CD14-positive monocyte (primary cell): ENCODE results near the gene MDGA2. TPM values are rescaled to one million over a fixed set of nuclear protein-coding genes. Genes with fewer than 3 reads are reported as not detected.

Source experiments
- DNase-seq, 3 donors: peaks; one replicate each; pipeline ENCODE4 v3.0.0-alpha.2; 2011 to 2022
- H2AFZ ChIP-seq: 2 replicates; pipeline ENCODE4 v1.6.0; 2012; ENCODE audit warnings: mild to moderate bottlenecking, low read depth, low read length, inconsistent platforms; ENCODE audit not compliant: insufficient read depth, poor library complexity, severe bottlenecking
- H3K27ac ChIP-seq, 2 donors: 1 replicate in 1 of 2; 2 replicates in 1 of 2; pipeline ENCODE4 v1.5.1; 2012 to 2013; ENCODE audit warnings: low read length in 2 of 2, control low read depth in 1 of 2, inconsistent platforms in 1 of 2, low read depth in 1 of 2, mild to moderate bottlenecking in 1 of 2
- H3K27me3 ChIP-seq, 2 donors: one replicate each; pipeline versions ENCODE4 v1.6.0 to v1.6.1; 2011 to 2013; ENCODE audit warnings: low read length in 2 of 2; ENCODE audit not compliant: control insufficient read depth in 2 of 2, insufficient read depth in 2 of 2
- H3K36me3 ChIP-seq, 2 donors: replicated peaks in 1 of 2; 1 replicate in 1 of 2; 2 replicates in 1 of 2; pipeline versions ENCODE4 v1.5.1 to v1.6.1; 2012 to 2013; ENCODE audit warnings: low read length in 2 of 2, control low read depth in 1 of 2, inconsistent platforms in 1 of 2, mild to moderate bottlenecking in 1 of 2; ENCODE audit not compliant: insufficient read depth in 2 of 2, control insufficient read depth in 1 of 2
- H3K4me1 ChIP-seq, 2 donors: 1 replicate in 1 of 2; 2 replicates in 1 of 2; pipeline versions ENCODE4 v1.5.1 to v1.6.1; 2012 to 2013; ENCODE audit warnings: low read length in 2 of 2, control low read depth in 1 of 2, inconsistent platforms in 1 of 2, mild to moderate bottlenecking in 1 of 2, moderate library complexity in 1 of 2; ENCODE audit not compliant: insufficient read depth in 2 of 2, control insufficient read depth in 1 of 2
- H3K4me2 ChIP-seq: replicated peaks from 2 replicates; pipeline ENCODE3; 2012; ENCODE audit warnings: low read length, moderate library complexity, mild to moderate bottlenecking; ENCODE audit not compliant: poor library complexity, severe bottlenecking; ENCODE audit errors: extremely low read depth
- H3K4me3 ChIP-seq, 3 experiments: fragments of 200-600 bp in 1 of 3; sonication (generic) in 1 of 3; replicated peaks in 1 of 3; 1 replicate in 2 of 3; 2 replicates in 1 of 3; pipeline ENCODE4 v1.5.1; 2011 to 2013; ENCODE audit warnings: low read length in 3 of 3, mild to moderate bottlenecking in 3 of 3, control low read depth in 2 of 3, low read depth in 2 of 3, inconsistent platforms in 1 of 3, moderate library complexity in 1 of 3
- H3K79me2 ChIP-seq: 2 replicates; pipeline ENCODE4 v1.6.0; 2012; ENCODE audit warnings: mild to moderate bottlenecking, control low read depth, inconsistent platforms, low read length, moderate library complexity; ENCODE audit not compliant: insufficient read depth
- H3K9ac ChIP-seq: 2 replicates; pipeline ENCODE4 v1.6.0; 2017; ENCODE audit warnings: low read length, mild to moderate bottlenecking; ENCODE audit not compliant: insufficient read depth, poor library complexity, severe bottlenecking
- H3K9me3 ChIP-seq, 2 donors: replicated peaks in 1 of 2; 1 replicate in 1 of 2; 2 replicates in 1 of 2; pipeline versions ENCODE4 v1.5.1 to v1.6.1; 2012 to 2013; ENCODE audit warnings: low read length in 2 of 2, control low read depth in 1 of 2; ENCODE audit not compliant: control insufficient read depth in 1 of 2, insufficient read depth in 1 of 2
- H4K20me1 ChIP-seq: 2 replicates; pipeline ENCODE4 v1.6.0; 2012; ENCODE audit warnings: mild to moderate bottlenecking, low read length, control low read depth, moderate library complexity; ENCODE audit not compliant: insufficient read depth
- H3K27ac Mint-ChIP-seq, 7 donors: one replicate each; pipeline ENCODE4 v1.8.0; 2020; ENCODE audit warnings: mild to moderate bottlenecking in 7 of 7, mixed read lengths in 7 of 7, moderate library complexity in 6 of 7, inconsistent platforms in 2 of 7
- H3K27me3 Mint-ChIP-seq, 3 donors: one replicate each; pipeline ENCODE4 v1.8.0; 2021 to 2022; ENCODE audit warnings: low read depth in 3 of 3, mild to moderate bottlenecking in 3 of 3, mixed read lengths in 3 of 3, moderate library complexity in 3 of 3, inconsistent platforms in 1 of 3
- H3K36me3 Mint-ChIP-seq, 2 donors: one replicate each; pipeline ENCODE4 v1.8.0; 2020; ENCODE audit warnings: mixed read lengths in 2 of 2, inconsistent platforms in 1 of 2, mild to moderate bottlenecking in 1 of 2
- H3K4me1 Mint-ChIP-seq: one replicate; pipeline ENCODE4 v1.8.0; 2020; ENCODE audit warnings: mild to moderate bottlenecking, mixed read lengths
- H3K4me3 Mint-ChIP-seq, 2 donors: one replicate each; pipeline ENCODE4 v1.8.0; 2020; ENCODE audit warnings: mild to moderate bottlenecking in 2 of 2, mixed read lengths in 2 of 2, moderate library complexity in 1 of 2
- H3K9me3 Mint-ChIP-seq, 7 donors: one replicate each; pipeline ENCODE4 v1.8.0; 2020 to 2022; ENCODE audit warnings: mixed read lengths in 7 of 7, mild to moderate bottlenecking in 6 of 7, moderate library complexity in 6 of 7, inconsistent platforms in 2 of 7
- WGBS: methylation state at CpG from one replicate; pipeline ENCODE4 v1.1.5; 2013; ENCODE audit warnings: missing lambda C conversion rate; ENCODE audit not compliant: insufficient coverage; 5-methylcytosine and 5-hydroxymethylcytosine counted together
- intact Hi-C, 2 donors: fragments of 100-400 bp; cut with micrococcal nuclease; formaldehyde crosslinking; loops; one replicate each; pipeline versions ENCODE4 v1.15.0 to v1.15.1; 2023
- polyA plus RNA-seq, 3 donors: library from polyadenylated mRNA; depleted of rRNA in 1 of 3; unstranded in 2 of 3; stranded (reverse) in 1 of 3; fragments of 300-500 nt in 2 of 3; fragments of >200 nt in 1 of 3; fragmentation: Illumina TruSeq in 2 of 3; gene quantifications; 1 replicate in 2 of 3; 2 replicates in 1 of 3; pipeline ENCODE4 v1.2.3, GENCODE V29; 2012 to 2021
- TF ChIP-seq, protein P1 (sequence below): fragments of 200-600 bp; IDR thresholded peaks from one replicate; pipeline ENCODE4 v1.8.0; 2022; ENCODE audit warnings: antibody characterized with exemption, mild to moderate bottlenecking

The MDGA2 gene
- polyA plus RNA-seq, 3 donors: not detected

DNA sequence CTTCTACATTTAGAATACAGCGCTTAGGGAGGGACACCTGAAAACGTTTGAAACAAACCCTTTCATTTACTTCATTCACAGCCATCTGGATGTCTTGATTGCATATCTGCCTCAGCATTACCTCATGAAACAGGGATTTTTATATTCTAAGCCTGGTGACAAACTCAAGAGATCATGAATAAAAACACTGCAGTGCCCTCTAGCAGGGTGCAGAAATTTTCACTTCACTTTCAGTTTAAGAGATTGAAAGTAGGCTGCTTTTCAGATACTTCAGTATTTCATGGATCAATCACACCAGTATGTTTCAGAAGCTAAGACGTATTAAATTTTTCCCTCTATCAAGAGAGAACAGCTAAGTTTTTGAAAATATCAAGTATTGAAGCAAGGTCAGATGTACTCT, 467.8 kb downstream of the MDGA2 start:
- H3K4me3 ChIP-seq: no peak overlapping the region
- no peak overlapping the region for H3K27ac ChIP-seq
- Mint-ChIP-seq H3K4me3 (no peak overlapping the region), H3K4me1 (no peaks in the 10 kb centered on the region), H3K27ac (no peak overlapping the region), H3K36me3 (no peaks in the 10 kb centered on the region), H3K9me3 (peaks cover 0 to 5% (median 0%) of the 10 kb centered on the region in 7 donors), H3K27me3 (no peaks in the 10 kb centered on the region)
- WGBS: 58% methylated on average over 2 of the region's 3 CpGs
- H2AFZ ChIP-seq: no peak overlapping the region
- no peak overlapping the region for H3K4me2 ChIP-seq
- H3K9me3 ChIP-seq: no peaks in the 10 kb centered on the region
- no peaks in the 10 kb centered on the region for H3K4me1 ChIP-seq
- no peak overlapping the region for H3K9ac ChIP-seq
- H3K36me3 ChIP-seq: no peaks in the 10 kb centered on the region
- no peaks in the 10 kb centered on the region for H3K79me2 ChIP-seq
- no peaks in the 10 kb centered on the region for H3K27me3 ChIP-seq
- DNase-seq: no peak
- TF ChIP-seq, protein P1, sequence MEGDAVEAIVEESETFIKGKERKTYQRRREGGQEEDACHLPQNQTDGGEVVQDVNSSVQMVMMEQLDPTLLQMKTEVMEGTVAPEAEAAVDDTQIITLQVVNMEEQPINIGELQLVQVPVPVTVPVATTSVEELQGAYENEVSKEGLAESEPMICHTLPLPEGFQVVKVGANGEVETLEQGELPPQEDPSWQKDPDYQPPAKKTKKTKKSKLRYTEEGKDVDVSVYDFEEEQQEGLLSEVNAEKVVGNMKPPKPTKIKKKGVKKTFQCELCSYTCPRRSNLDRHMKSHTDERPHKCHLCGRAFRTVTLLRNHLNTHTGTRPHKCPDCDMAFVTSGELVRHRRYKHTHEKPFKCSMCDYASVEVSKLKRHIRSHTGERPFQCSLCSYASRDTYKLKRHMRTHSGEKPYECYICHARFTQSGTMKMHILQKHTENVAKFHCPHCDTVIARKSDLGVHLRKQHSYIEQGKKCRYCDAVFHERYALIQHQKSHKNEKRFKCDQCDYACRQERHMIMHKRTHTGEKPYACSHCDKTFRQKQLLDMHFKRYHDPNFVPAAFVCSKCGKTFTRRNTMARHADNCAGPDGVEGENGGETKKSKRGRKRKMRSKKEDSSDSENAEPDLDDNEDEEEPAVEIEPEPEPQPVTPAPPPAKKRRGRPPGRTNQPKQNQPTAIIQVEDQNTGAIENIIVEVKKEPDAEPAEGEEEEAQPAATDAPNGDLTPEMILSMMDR: no peak
- H4K20me1 ChIP-seq: no peaks in the 10 kb centered on the region
- intact Hi-C loops: no loop called here

DNA sequence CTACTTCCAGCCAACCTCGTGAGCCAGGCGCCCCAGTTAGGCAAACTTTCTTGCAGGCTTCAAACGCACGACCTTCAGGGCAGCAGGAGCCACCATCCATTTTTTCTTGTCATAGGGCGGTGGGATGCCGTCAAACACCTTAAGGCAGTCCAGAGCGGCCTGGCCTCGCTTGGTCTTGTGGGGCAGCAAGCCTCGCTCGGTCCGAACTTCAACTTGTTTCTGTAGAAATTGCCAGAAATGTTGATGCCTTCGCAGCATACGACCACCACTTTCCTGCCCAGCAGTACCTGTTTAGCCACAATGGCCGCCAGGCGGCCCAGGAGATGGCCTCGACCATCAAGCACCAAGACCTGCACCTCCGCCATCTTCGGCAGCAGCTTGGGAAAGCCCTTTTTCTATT, 474.7 kb downstream of the MDGA2 start:
- intact Hi-C loops: no loop called here
- Histone ChIP-seq H3K9ac (no peak overlapping the region), H3K4me1 (no peaks in the 10 kb centered on the region), H4K20me1 (no peaks in the 10 kb centered on the region), H3K36me3 (no peaks in the 10 kb centered on the region), H3K4me3 (no peak overlapping the region), H2AFZ (no peak overlapping the region), H3K27ac (no peak overlapping the region), H3K27me3 (no peaks in the 10 kb centered on the region), H3K79me2 (no peaks in the 10 kb centered on the region), H3K9me3 (no peaks in the 10 kb centered on the region), H3K4me2 (no peak overlapping the region)
- no peak for DNase-seq
- Mint-ChIP-seq H3K27ac (no peak overlapping the region), H3K4me1 (no peaks in the 10 kb centered on the region), H3K9me3 (peaks cover 0 to 7% (median 4%) of the 10 kb centered on the region in 7 donors), H3K36me3 (no peaks in the 10 kb centered on the region), H3K4me3 (no peak overlapping the region), H3K27me3 (no peaks in the 10 kb centered on the region)
- WGBS: 93% methylated on average over 15 of the region's 18 CpGs
- TF ChIP-seq, protein P1: no peak
